Measurements from ENCODE around the gene TMEM62. TPM values are rescaled to one million over a fixed set of nuclear protein-coding genes. Genes with fewer than 3 reads are reported as not detected.
"Not testable (repeated sequence)": the region's sequence is repeated elsewhere in the genome, so short reads cannot be mapped to it uniquely, and the experiment has no call there.

TMEM62 gene
- total RNA-seq, 1 donor from 2014 or later, result 23.6 TPM

DNA sequence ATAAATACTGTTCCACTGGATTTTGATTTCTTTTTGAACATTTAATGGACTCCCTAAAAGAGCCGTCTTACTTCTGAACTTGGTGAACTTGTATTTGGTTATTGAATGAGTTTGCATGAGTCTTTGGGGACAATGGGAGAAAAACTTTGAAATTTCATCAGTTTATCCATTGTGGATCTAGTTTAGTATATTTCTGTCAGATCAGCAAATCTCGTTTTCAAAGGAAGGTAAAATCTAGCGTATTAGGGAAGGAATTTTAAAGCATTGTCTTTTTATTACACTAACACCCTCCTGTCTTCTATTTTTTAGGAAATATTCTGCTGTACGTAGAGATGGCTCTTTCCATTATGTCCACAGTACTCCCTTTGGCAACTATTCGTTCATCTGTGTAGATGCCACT is 12.8 kb downstream of the TMEM62 start:
- Histone ChIP-seq H3K27me3 (ENCODE audit: control insufficient read depth, insufficient read depth, low read length) (no peaks in the 10 kb centered on the region), H3K4me3 (ENCODE audit: low read depth, low read length) (no peak overlapping the region), H3K36me3 (ENCODE audit: control insufficient read depth, insufficient read depth, low read length) (no peaks in the 10 kb centered on the region)
- no peak for DNase-seq (ENCODE audit: low read depth)
- TF ChIP-seq, protein P1, sequence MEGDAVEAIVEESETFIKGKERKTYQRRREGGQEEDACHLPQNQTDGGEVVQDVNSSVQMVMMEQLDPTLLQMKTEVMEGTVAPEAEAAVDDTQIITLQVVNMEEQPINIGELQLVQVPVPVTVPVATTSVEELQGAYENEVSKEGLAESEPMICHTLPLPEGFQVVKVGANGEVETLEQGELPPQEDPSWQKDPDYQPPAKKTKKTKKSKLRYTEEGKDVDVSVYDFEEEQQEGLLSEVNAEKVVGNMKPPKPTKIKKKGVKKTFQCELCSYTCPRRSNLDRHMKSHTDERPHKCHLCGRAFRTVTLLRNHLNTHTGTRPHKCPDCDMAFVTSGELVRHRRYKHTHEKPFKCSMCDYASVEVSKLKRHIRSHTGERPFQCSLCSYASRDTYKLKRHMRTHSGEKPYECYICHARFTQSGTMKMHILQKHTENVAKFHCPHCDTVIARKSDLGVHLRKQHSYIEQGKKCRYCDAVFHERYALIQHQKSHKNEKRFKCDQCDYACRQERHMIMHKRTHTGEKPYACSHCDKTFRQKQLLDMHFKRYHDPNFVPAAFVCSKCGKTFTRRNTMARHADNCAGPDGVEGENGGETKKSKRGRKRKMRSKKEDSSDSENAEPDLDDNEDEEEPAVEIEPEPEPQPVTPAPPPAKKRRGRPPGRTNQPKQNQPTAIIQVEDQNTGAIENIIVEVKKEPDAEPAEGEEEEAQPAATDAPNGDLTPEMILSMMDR (IDR thresholded peaks at IDR 0.05; ENCODE audit: insufficient read depth, low read length, poor library complexity, severe bottlenecking), result no peak

DNA sequence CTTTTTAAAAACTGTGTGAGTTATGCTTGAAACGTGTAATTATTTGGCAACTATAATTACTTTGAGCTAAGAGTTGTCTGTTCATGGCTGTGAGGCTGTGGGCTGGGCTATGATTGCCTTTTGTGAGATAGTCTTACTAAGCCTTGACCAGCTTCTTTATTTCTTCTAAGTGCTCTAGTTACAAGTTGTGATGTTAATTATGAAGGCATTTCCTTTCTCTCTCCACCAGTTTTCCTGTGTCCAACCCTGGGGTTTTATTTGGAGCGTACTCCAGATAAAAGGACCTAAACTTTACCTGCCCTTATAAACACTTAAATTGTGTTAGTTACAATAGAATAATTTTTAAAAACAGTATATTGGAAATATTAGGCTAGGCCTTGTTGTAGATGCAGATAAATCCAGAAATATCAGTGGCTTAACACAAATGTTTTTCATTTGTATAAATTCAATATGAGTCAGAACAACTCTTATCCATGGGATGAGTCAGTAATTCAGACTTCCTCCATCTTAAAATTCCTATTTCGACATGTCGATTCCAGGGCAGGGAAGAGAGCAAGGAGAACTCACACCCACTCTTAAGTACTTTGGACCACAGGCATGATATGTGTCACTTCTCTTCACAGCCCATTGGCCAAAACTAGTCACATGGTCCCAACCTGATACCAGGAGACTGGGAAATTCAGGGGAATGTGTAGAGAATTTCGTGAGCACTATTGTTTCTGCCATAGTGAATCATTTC is 17.0 kb downstream of the TMEM62 start:
- no peaks in the 10 kb centered on the region for H3K36me3 ChIP-seq (ENCODE audit: control insufficient read depth, insufficient read depth, low read length)
- peak; percentile 70 for DNase-seq (ENCODE audit: low read depth)
- TF ChIP-seq, protein P1 (IDR thresholded peaks at IDR 0.05; ENCODE audit: insufficient read depth, low read length, poor library complexity, severe bottlenecking), result no peak
- H3K4me3 ChIP-seq (ENCODE audit: low read depth, low read length), result no peak overlapping the region
- no peaks in the 10 kb centered on the region for H3K27me3 ChIP-seq (ENCODE audit: control insufficient read depth, insufficient read depth, low read length)

DNA sequence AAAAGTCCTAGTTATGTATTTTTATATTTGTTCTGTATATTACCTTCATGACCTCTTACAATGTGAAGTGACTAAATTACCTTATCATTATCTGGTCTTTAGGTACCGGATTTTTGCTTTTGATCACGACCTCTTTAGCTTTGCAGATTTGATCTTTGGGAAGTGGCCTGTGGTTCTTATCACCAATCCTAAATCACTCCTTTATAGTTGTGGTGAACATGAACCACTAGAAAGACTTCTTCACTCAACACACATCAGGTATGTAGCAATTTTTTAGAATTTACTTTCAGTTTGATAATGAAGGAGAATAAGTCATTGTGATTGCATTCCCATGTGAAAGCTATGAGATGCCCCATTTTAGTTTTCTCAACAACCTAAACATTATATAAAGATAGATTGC is 18.3 kb downstream of the TMEM62 start:
- no peak overlapping the region for H3K4me3 ChIP-seq (ENCODE audit: low read depth, low read length)
- TF ChIP-seq, protein P1 (IDR thresholded peaks at IDR 0.05; ENCODE audit: insufficient read depth, low read length, poor library complexity, severe bottlenecking), result no peak

DNA sequence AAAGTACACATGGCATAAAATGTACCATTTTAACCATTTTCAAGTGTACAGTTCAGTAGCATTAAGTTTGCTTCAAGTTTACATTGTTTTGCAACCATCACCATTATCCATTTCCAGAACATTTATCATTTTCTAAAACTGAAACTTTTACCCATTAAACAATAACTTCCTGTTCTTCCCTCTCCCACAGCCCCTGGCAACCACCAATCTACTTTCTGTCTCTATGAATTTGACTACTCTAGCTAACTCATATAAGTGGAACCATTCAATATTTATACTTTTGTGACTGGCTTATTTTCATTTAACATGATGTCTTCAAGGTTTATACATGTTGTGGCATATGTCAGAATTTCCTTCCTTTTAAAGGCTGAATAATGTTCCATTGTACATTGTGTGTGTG is 19.9 kb downstream of the TMEM62 start:
- no peak for DNase-seq (ENCODE audit: low read depth)
- TF ChIP-seq, protein P1 (IDR thresholded peaks at IDR 0.05; ENCODE audit: insufficient read depth, low read length, poor library complexity, severe bottlenecking), result no peak
- H3K4me3 ChIP-seq (ENCODE audit: low read depth, low read length), result no peak overlapping the region
- H3K27me3 ChIP-seq (ENCODE audit: control insufficient read depth, insufficient read depth, low read length), result no peaks in the 10 kb centered on the region
- H3K36me3 ChIP-seq (ENCODE audit: control insufficient read depth, insufficient read depth, low read length), result no peaks in the 10 kb centered on the region

More for the DNA sequence above, 18.3 kb downstream of the TMEM62 start:
- no peaks in the 10 kb centered on the region for H3K36me3 ChIP-seq (ENCODE audit: control insufficient read depth, insufficient read depth, low read length)
- DNase-seq (ENCODE audit: low read depth), result no peak
- H3K27me3 ChIP-seq (ENCODE audit: control insufficient read depth, insufficient read depth, low read length), result no peaks in the 10 kb centered on the region

DNA sequence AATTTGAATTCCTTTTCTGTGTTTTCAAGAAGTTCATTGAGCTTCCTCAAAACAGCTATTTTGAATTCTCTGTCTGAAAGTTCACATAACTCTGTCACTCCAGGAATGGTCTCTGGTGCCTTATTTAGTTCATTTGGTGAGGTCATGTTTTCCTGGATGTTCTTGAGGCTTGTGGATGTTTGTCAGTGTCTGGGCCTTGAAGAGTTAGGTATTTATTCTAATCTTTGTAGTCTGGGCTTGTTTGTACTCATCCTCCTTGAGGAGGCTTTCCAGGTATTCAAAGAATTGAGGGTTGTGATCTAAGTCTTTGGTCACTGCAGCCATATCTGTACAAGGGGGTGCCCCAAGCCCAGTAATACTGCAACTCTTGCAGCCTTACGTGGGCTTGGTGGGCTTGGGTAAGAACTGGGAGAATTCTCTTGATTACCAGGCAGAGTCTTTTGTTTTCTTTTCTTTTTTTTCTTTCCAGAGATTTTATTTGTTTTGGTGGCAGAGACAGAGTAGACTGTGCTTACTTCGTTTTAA is 32.5 kb downstream of the TMEM62 start:
- DNase-seq (ENCODE audit: low read depth), result no peak
- Histone ChIP-seq H3K27me3 (ENCODE audit: control insufficient read depth, insufficient read depth, low read length) (no peaks in the 10 kb centered on the region), H3K4me3 (ENCODE audit: low read depth, low read length) (no peak overlapping the region), H3K36me3 (ENCODE audit: control insufficient read depth, insufficient read depth, low read length) (no peaks in the 10 kb centered on the region)
- TF ChIP-seq, protein P1 (IDR thresholded peaks at IDR 0.05; ENCODE audit: insufficient read depth, low read length, poor library complexity, severe bottlenecking), result no peak

DNA sequence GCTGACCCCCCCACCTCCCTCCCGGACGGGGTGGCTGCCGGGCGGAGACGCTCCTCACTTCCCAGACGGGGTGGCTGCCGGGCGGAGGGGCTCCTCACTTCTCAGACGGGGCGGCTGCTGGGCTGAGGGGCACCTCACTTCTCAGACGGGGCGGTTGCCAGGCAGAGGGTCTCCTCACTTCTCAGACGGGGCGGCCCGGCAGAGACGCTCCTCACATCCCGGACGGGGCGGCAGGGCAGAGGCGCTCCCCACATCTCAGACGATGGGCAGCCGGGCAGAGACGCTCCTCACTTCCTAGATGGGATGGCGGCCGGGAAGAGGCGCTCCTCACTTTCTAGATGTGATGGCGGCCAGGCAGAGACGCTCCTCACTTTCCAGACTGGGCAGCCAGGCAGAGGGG is 33.9 kb downstream of the TMEM62 start:
- H3K36me3 ChIP-seq (ENCODE audit: control insufficient read depth, insufficient read depth, low read length); DNase-seq (ENCODE audit: low read depth); H3K27me3 ChIP-seq (ENCODE audit: control insufficient read depth, insufficient read depth, low read length); H3K4me3 ChIP-seq (ENCODE audit: low read depth, low read length): not testable (repeated sequence)

All from kidney epithelial cell (primary cell).